Hematopoietic multipotent progenitor cell treated with erythropoietin and hydrocortisone succinate and interleukin-3 and kit ligand, for 15 days (in vitro differentiated cells): Measurements from ENCODE around the gene RAMP3.
"Not testable (repeated sequence)": the region's sequence is repeated elsewhere in the genome, so short reads cannot be mapped to it uniquely, and the experiment has no call there.

Experiments used
- DNase-seq: peaks from one replicate; pipeline ENCODE4 v3.0.0-alpha.2; 2015; ENCODE audit warnings: low spot score

RAMP3 gene

GRCh38 chr7:45156516-45157272 lies 897 bp upstream of the RAMP3 start:
- no peak for DNase-seq

- DNase-seq = no peak
Measured at GRCh38 chr7:45157286-45157652, 322 bp upstream of the RAMP3 start.

- no peak for DNase-seq
Measured at GRCh38 chr7:45158471-45158870, 880 bp downstream of the RAMP3 start.

DNA sequence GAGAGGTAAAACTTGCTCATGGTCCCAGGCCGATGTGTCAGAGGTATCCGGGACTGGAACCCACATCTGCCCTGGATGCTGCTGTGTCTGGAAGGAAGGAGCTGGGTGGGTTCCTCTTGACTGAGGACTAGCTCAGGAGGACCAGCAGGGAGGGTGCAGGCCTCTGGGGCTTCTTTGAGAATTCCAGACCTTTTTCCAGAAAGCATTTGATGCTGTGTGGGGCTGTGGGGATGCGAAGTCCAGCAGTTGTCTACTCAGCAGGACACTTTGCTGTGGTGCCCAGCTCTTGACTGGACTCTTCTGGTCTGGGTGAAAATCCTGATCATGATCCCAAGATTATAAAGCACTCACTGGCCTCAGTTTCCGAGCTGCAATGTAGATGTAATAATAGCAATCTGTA lies 1.7 kb downstream of the RAMP3 start:
- no peak for DNase-seq

DNA sequence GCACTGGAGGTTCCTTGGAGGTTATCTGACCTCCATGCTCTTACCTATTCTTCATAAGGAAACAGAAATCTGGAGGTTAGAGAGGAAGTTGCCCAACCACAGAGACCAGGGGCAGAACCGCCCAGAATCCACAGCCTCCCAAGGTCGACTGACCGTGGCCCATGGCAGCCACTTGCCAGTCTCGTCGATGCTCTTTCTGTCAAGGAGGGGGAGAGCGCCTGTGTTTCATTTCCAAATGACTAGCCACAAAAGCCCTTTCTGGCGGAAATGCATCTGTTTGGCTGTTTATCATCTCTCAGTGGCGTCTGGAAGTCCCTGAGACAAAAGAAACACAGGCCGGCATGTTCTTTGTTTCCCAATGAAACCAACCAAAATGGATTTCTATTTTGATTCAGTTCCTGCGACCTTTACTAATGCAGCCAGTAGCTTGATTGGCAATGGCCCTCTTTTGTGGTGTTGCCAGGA lies 2.9 kb downstream of the RAMP3 start:
- no peak for DNase-seq

DNA sequence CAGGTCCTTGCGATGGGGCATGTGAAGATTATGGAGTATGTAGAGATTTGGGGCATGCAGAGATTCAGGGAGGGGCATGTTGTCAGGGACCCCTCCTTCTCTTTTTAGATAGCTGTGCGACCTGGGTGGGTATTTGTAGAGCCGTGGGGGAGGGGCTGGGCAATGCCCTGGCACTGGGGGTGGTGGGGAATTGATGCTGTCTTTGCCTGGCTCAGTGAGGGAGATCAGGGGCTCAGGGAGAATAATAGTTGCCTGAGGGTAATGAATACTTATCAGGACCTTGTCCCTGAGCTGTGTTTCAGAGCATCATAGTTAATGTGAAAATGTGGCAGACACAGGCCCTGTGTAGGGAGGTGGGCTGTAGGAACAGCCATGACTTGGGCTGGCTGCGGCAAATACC lies 3.5 kb downstream of the RAMP3 start:
- DNase-seq = no peak

DNA sequence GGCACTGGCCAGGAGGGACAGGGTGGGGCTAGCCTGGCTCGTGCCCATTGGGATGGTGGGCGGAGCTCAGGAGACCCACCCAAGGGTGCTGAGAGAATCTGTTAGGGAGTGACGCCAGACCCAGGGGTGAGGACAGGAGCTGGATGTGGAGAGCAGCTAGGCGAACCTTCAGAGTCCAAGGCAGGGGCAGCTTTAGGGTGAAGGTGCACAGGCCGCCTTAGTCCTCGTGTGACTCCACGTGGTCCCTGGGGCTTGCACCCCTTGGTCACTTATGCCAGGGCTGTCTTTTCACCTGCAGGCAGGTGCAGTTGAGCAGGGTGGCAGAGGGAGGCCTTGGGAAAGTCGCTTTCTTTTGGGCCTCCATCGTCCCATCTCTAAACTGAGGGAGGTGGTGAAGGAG lies 4.3 kb downstream of the RAMP3 start:
- DNase-seq = no peak

DNA sequence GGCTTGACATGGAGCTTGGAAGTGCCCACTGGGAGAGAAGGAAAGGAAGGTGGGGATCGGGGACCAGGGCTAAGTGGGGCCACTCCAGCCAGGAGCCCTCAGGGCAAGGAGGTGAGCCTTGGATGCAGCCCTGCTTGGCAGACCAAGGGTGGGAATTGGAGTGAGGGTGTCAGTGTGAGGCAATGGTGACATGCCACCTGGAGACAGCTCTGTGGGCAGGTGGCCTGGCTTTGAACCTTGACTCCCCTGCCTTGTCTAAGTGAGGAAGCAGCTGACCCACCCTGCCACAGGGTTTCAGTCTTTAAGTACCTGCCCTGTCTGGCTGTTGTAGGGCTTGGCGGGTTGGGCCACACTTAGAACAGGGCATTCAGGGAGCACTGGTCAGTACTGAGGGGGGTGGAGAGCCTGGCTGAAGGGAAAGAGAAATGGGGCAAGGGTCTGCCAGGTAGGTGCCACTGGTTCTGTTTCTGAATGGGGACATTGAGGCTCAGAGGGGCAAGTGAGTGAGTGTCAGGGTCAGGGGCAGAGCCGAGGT lies 4.8 kb downstream of the RAMP3 start:
- DNase-seq = no peak

- DNase-seq = no peak
Measured at GRCh38 chr7:45162943-45163691, 5.5 kb downstream of the RAMP3 start.

- DNase-seq = no peak
Measured at GRCh38 chr7:45163692-45164052, 6.1 kb downstream of the RAMP3 start.

GRCh38 chr7:45164271-45164670 lies 6.7 kb downstream of the RAMP3 start:
- DNase-seq = not testable (repeated sequence)

- no peak for DNase-seq
Measured at GRCh38 chr7:45165857-45166256, 8.3 kb downstream of the RAMP3 start.

DNA sequence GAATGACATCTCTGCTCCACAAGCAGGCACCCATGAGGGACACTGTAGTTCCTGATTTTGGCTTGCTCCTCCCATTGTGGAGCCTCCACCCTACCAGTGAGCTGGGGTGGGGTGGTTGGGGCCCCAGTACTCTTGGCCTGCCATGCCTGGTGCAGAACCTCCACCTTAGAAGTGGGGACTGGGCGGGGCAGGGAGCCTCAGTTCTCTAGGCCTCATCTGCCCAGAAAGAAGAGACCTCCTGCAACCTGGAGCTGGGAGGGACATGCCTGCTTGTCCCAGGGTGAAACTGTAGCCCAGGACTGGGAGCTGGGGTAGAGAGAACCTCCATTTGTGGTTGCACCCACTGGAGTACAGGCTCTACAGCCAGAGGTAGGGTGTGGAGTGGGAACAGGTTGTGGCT lies 14.4 kb downstream of the RAMP3 start:
- no peak for DNase-seq

- DNase-seq = no peak
Measured at GRCh38 chr7:45173596-45174327, 16.2 kb downstream of the RAMP3 start.

DNA sequence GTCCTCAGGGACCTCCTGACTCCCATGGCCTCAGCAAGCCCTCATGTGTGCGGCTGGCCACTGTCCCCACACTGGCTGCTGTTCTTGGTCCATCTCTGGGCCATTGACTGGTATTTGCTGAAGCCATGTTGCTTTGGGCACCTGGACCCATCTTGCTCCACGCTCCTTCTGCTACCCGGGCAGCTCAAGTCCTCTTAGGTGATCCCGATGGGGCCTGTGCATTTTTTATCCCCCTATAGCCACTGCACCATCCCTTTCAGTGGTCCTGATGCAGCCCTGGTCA lies 16.7 kb downstream of the RAMP3 start:
- no peak for DNase-seq

GRCh38 chr7:45174966-45175765 lies 17.6 kb downstream of the RAMP3 start:
- no peak for DNase-seq

DNA sequence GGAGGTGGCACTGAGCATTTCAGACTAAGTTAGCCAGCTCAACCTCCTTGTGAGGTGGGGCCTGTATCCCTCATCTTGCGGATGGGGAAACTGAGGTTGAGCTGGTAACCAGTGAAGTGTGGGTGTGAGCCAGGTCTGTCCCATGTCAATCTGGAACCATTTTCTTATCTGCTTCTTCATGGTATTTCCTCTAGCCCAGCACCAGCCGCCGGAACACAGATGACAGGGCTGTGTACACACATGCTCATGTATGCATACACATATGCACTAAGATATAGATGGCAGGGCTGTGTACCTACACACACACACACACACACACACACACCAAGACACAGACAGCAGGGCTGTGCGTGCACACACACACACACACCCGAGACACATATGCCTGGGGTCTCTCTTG lies 18.5 kb downstream of the RAMP3 start:
- DNase-seq = no peak

DNA sequence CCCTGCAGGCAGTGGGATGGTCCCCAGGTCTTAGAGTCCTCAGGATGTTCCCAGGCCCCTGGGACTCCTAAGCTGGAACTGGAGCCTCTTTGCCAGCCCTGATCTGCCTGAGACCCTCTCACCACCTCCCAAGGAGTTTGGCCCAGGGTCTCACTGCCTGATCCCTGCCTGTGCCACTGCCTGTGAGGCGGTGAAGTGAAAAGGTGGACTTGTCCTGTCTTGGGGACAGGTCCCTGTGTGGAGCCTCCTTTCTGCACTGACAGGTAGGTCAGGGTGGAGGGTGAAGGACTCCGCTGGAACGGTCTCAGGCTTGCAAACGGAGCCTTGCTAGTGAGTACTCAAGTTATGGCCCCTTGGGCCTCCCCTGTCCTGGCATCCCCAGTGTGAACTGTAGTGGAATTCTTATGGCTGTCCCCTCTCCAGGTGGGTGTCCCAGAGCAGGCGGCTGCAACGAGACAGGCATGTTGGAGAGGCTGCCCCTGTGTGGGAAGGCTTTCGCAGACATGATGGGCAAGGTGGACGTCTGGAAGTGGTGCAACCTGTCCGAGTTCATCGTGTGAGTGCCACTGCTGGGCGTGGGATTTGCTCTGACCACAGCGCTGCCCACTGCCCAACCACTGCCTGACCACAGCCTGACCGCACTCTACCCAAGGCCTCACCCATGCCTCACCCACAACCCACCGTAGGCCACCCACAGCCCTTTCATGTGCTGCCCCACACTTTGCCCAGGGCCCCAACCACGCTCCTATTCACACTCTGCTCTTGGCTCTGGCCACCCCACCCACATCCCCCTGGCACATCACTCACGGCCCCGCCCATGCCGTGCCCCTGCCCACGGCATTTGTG lies 19.5 kb downstream of the RAMP3 start:
- DNase-seq = no peak

DNA sequence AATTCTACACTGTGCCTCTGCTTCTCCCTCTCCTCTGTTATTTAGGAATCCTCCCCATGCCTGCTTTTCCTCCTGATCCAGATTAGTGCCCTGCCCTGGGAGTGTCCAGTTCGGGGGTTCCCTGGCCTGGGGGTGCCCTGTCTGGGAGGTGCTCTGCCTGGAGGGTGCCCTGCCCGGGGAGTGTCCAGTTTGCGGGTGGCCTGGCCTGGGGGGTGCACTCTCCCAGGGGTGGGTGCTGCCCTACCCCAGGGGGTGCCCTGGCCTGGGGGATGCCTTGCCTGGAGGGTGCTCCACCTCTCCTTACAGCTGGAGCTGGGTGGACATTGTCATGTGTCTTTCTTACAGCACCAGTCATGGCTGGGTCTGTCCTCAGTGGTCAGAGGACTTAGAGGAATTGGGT lies 20.2 kb downstream of the RAMP3 start:
- DNase-seq = no peak

- DNase-seq = peak; percentile 11
Measured at GRCh38 chr7:45178241-45179225, 20.9 kb downstream of the RAMP3 start.
